ENCODE measurements around the gene PPP4R2. TPM values are rescaled to one million over a fixed set of nuclear protein-coding genes. Genes with fewer than 3 reads are reported as not detected.

The PPP4R2 gene
- total RNA-seq, 2 donors from 2014 or later, result 99.5 to 101 TPM

- ATAC-seq (replicated peaks in 1 of 2) (no peak), DNase-seq (no peak)
- Mint-ChIP-seq H3K4me1 (ENCODE audit: low read depth) (peaks cover 80% of the 10 kb centered on the region), H3K36me3 (ENCODE audit: insufficient read depth in 2 of 2) (peaks cover 11 to 33% of the 10 kb centered on the region in 2 donors), H3K27me3 (ENCODE audit: low read depth) (no peaks in the 10 kb centered on the region), H3K9me3 (peaks cover 0 to 2% of the 10 kb centered on the region in 2 donors), H3K27ac (peak overlapping the region; percentile 59), H3K4me3 (peak overlapping the region in 1 of 2 donors; percentile 12)
Observed at GRCh38 chr3:73010158-73010557, 13.5 kb downstream of the PPP4R2 start.

- Mint-ChIP-seq H3K9me3 (no peaks in the 10 kb centered on the region), H3K4me3 (peak overlapping the region; percentile 10 to 35), H3K27ac (peak overlapping the region; percentile 53), H3K36me3 (ENCODE audit: insufficient read depth in 2 of 2) (peaks cover 1 to 25% of the 10 kb centered on the region in 2 donors), H3K27me3 (ENCODE audit: low read depth) (no peaks in the 10 kb centered on the region), H3K4me1 (ENCODE audit: low read depth) (peaks cover 56% of the 10 kb centered on the region)
- DNase-seq, result no peak
- no peak for ATAC-seq (replicated peaks in 1 of 2)
Observed at GRCh38 chr3:73018298-73018697, 21.7 kb downstream of the PPP4R2 start.

- peak; percentile 82 to 84 for ATAC-seq (replicated peaks in 1 of 2)
- DNase-seq, result no peak
- peak overlapping the region; percentile 53 for H3K27ac Mint-ChIP-seq
- H3K4me3 Mint-ChIP-seq, result peak overlapping the region; percentile 0 to 35
- H3K27me3 Mint-ChIP-seq (ENCODE audit: low read depth), result no peaks in the 10 kb centered on the region
- H3K4me1 Mint-ChIP-seq (ENCODE audit: low read depth), result peaks cover 56% of the 10 kb centered on the region
- H3K36me3 Mint-ChIP-seq (ENCODE audit: insufficient read depth in 2 of 2), result peaks cover 1 to 25% of the 10 kb centered on the region in 2 donors
- no peaks in the 10 kb centered on the region for H3K9me3 Mint-ChIP-seq
Observed at GRCh38 chr3:73018790-73019441, 22.3 kb downstream of the PPP4R2 start.

DNA sequence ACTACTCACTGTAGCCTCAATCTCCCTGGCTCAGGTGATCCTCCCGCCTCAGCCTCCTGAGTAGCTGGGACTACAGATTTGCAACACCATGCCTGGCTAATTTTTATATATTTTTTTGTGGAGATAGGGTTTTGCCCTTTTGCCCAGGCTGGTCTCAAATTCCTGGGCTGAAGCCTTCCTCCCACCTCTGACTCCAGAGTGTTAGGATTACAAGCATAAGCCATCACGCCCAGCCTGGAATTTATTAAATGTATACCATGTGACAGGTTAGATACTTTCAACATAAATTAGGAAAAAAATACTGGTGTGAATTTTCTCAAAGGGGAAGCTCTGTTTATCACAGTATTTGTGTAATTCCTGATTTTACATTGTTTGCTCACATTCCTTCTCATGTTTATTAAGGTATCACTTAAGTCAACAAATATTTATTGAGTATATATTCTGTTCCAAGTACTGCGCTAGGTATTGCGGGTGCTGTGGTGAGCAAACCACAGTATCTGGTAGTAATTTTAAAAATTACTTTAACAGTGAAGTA lies 24.8 kb downstream of the PPP4R2 start:
- H3K27me3 Mint-ChIP-seq (ENCODE audit: low read depth), result no peaks in the 10 kb centered on the region

DNA sequence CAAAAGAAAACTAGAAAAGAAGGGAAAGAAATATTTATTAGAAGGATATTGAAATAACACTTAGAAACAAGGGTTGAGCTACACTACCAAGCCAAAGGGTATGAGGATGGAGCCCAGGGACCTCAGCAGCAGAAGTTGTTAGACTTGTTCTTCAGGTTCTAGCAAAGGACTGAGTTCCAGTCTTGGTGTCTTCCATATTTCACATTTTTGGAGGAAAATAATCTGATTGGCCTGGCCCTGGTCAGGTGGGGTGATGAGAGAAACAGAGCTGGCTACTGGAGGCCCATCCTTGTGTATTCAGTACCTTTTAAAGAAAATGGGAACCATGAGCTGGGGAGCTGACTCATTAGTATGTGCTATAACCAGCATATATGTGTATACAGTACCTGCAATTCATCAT lies 28.2 kb downstream of the PPP4R2 start:
- Mint-ChIP-seq H3K27me3 (ENCODE audit: low read depth) (no peaks in the 10 kb centered on the region), H3K27ac (no peak overlapping the region), H3K4me1 (ENCODE audit: low read depth) (peaks cover 69% of the 10 kb centered on the region), H3K4me3 (no peak overlapping the region), H3K9me3 (no peaks in the 10 kb centered on the region), H3K36me3 (ENCODE audit: insufficient read depth in 2 of 2) (peaks cover 6 to 15% of the 10 kb centered on the region in 2 donors)
- ATAC-seq (replicated peaks in 1 of 2), result no peak
- DNase-seq, result no peak

More for the DNA sequence above, 24.8 kb downstream of the PPP4R2 start:
- no peak for ATAC-seq (replicated peaks in 1 of 2)
- Mint-ChIP-seq H3K4me3 (no peak overlapping the region), H3K9me3 (no peaks in the 10 kb centered on the region), H3K36me3 (ENCODE audit: insufficient read depth in 2 of 2) (peaks cover 0 to 15% of the 10 kb centered on the region in 2 donors), H3K4me1 (ENCODE audit: low read depth) (peaks cover 59% of the 10 kb centered on the region), H3K27ac (no peak overlapping the region)
- no peak for DNase-seq

DNA sequence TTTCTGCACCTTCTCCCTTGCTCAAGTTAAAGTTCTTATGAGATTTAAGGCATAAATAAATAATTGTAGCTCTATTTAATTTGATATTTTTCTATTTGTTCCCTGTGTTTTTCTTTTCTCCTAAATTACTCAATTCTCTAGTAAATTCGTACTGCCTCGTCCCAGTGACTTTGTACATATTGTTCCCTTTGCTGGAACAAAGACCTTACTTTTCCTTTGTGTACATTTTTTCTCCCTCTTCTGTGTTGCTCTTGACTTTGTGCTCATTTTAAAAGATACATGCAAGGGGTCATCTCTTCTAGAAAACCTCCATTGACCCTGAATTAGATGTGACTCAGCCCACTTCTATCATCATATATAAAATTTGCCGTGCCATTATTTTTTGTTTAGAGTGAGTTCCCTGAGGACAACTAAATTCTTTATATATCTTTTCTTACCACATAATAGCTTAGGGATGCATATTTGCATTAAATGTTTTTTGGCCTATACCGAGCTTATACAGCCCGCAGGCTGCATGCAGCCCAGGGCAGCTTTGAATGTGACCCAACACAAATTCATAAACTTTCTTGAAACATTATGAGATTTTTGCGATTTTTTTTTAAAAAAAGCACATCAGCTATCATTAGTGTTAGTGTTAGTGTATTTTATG lies 29.6 kb downstream of the PPP4R2 start:
- no peak for ATAC-seq (replicated peaks in 1 of 2)
- no peak overlapping the region for H3K4me3 Mint-ChIP-seq
- peaks cover 10 to 18% of the 10 kb centered on the region in 2 donors for H3K36me3 Mint-ChIP-seq (ENCODE audit: insufficient read depth in 2 of 2)
- H3K4me1 Mint-ChIP-seq (ENCODE audit: low read depth), result peaks cover 76% of the 10 kb centered on the region
- H3K27ac Mint-ChIP-seq, result no peak overlapping the region
- DNase-seq, result no peak
- no peaks in the 10 kb centered on the region for H3K27me3 Mint-ChIP-seq (ENCODE audit: low read depth)
- no peaks in the 10 kb centered on the region for H3K9me3 Mint-ChIP-seq

- no peak for ATAC-seq (replicated peaks in 1 of 2)
- DNase-seq, result no peak
- H3K4me1 Mint-ChIP-seq (ENCODE audit: low read depth), result peaks cover 75% of the 10 kb centered on the region
- H3K4me3 Mint-ChIP-seq, result no peak overlapping the region
- no peak overlapping the region for H3K27ac Mint-ChIP-seq
- no peaks in the 10 kb centered on the region for H3K9me3 Mint-ChIP-seq
- H3K36me3 Mint-ChIP-seq (ENCODE audit: insufficient read depth in 2 of 2), result peaks cover 10 to 18% of the 10 kb centered on the region in 2 donors
- no peaks in the 10 kb centered on the region for H3K27me3 Mint-ChIP-seq (ENCODE audit: low read depth)
Observed at GRCh38 chr3:73026760-73027113, 30.1 kb downstream of the PPP4R2 start.

GRCh38 chr3:73028803-73029202 lies 32.2 kb downstream of the PPP4R2 start:
- Mint-ChIP-seq H3K4me3 (peak overlapping the region; percentile 25 to 52), H3K27ac (peak overlapping the region; percentile 83), H3K4me1 (ENCODE audit: low read depth) (peaks cover 83% of the 10 kb centered on the region), H3K9me3 (no peaks in the 10 kb centered on the region), H3K27me3 (ENCODE audit: low read depth) (no peaks in the 10 kb centered on the region), H3K36me3 (ENCODE audit: insufficient read depth in 2 of 2) (peaks cover 10 to 18% of the 10 kb centered on the region in 2 donors)
- no peak for DNase-seq
- ATAC-seq (replicated peaks in 1 of 2), result peak; percentile 48 to 50

GRCh38 chr3:73029321-73029796 lies 32.7 kb downstream of the PPP4R2 start:
- Mint-ChIP-seq H3K9me3 (no peaks in the 10 kb centered on the region), H3K36me3 (ENCODE audit: insufficient read depth in 2 of 2) (peaks cover 12 to 21% of the 10 kb centered on the region in 2 donors), H3K27me3 (ENCODE audit: low read depth) (no peaks in the 10 kb centered on the region), H3K27ac (peak overlapping the region; percentile 40), H3K4me1 (ENCODE audit: low read depth) (peaks cover 84% of the 10 kb centered on the region), H3K4me3 (peak overlapping the region; percentile 25 to 48)
- ATAC-seq (replicated peaks in 1 of 2) (peak; percentile 94 to 97), DNase-seq (peak in 1 of 2 donors; percentile 16)

- DNase-seq, result no peak
- Mint-ChIP-seq H3K4me3 (peak overlapping the region; percentile 25 to 48), H3K9me3 (no peaks in the 10 kb centered on the region), H3K27ac (peak overlapping the region; percentile 40), H3K4me1 (ENCODE audit: low read depth) (peaks cover 84% of the 10 kb centered on the region), H3K27me3 (ENCODE audit: low read depth) (no peaks in the 10 kb centered on the region), H3K36me3 (ENCODE audit: insufficient read depth in 2 of 2) (peaks cover 13 to 26% of the 10 kb centered on the region in 2 donors)
- no peak for ATAC-seq (replicated peaks in 1 of 2)
Observed at GRCh38 chr3:73030073-73030597, 33.5 kb downstream of the PPP4R2 start.

- no peaks in the 10 kb centered on the region for H3K27me3 Mint-ChIP-seq (ENCODE audit: low read depth)
- no peak overlapping the region for H3K4me3 Mint-ChIP-seq
- no peak overlapping the region for H3K27ac Mint-ChIP-seq
- H3K4me1 Mint-ChIP-seq (ENCODE audit: low read depth), result peaks cover 93% of the 10 kb centered on the region
- no peaks in the 10 kb centered on the region for H3K9me3 Mint-ChIP-seq
- H3K36me3 Mint-ChIP-seq (ENCODE audit: insufficient read depth in 2 of 2), result peaks cover 13 to 27% of the 10 kb centered on the region in 2 donors
- ATAC-seq (replicated peaks in 1 of 2) (no peak), DNase-seq (no peak)
Observed at GRCh38 chr3:73031573-73032103, 35.0 kb downstream of the PPP4R2 start.

DNA sequence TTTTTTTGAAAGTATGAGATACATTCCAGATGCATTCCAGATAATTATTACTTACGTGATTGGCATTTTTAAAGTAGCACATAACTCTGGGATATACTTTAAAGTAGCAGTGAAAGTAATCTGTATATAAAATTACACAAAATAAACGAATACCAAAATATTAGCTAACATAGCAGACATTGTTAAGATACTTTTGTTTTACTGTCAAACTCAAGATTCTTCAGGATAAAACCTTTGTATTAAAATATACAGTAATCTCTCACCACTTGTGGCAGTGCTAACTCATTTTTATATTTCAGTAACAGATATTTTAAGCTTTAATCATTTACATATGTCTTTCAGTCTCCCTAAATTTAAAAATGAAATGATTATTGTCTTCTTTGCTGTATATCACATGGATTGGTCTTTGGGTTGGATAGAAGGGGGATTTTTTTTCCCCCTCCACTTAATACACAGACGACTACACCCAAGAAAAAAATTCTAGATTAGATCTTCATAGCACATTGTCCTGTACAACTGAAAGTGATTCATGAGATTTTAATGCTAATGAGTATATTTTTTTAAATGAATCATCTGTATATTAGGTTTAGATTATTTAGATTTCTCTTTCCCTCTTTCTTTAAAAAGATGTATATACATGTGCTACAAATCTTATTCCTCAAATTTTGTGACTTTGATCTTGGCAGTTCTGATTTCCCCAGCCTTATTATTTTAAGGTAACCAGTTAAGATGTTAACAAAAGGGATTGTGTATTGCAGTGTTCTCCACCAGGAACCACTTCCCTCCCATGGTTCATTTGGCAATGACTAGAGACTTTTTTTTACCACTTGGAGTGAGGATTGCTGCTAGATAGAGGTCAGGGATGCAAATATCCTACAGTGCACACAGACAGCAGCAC lies 40.3 kb downstream of the PPP4R2 start:
- no peak for DNase-seq
- peak; percentile 22 to 34 for ATAC-seq (replicated peaks in 1 of 2)
- Mint-ChIP-seq H3K27me3 (ENCODE audit: low read depth) (no peaks in the 10 kb centered on the region), H3K4me3 (peak overlapping the region in 1 of 2 donors; percentile 26), H3K36me3 (ENCODE audit: insufficient read depth in 2 of 2) (peaks cover 7 to 15% of the 10 kb centered on the region in 2 donors), H3K4me1 (ENCODE audit: low read depth) (peaks cover 92% of the 10 kb centered on the region), H3K9me3 (no peaks in the 10 kb centered on the region), H3K27ac (peak overlapping the region; percentile 60)

Data from activated T-cell treated with anti-CD3 and anti-CD28 coated beads, Interleukin-2, amount 50 U/mL, for 72 hours (primary cell).